HG02571 (cell line): ENCODE data around the gene PRAC1.

Source experiments
- ATAC-seq: cut with Tn5 transposase; IDR thresholded peaks from one replicate; pipeline ENCODE4 v1.9.1; 2021; ENCODE audit warnings: mild to moderate bottlenecking, moderate library complexity; ENCODE audit not compliant: unreplicated experiment

The PRAC1 gene

DNA sequence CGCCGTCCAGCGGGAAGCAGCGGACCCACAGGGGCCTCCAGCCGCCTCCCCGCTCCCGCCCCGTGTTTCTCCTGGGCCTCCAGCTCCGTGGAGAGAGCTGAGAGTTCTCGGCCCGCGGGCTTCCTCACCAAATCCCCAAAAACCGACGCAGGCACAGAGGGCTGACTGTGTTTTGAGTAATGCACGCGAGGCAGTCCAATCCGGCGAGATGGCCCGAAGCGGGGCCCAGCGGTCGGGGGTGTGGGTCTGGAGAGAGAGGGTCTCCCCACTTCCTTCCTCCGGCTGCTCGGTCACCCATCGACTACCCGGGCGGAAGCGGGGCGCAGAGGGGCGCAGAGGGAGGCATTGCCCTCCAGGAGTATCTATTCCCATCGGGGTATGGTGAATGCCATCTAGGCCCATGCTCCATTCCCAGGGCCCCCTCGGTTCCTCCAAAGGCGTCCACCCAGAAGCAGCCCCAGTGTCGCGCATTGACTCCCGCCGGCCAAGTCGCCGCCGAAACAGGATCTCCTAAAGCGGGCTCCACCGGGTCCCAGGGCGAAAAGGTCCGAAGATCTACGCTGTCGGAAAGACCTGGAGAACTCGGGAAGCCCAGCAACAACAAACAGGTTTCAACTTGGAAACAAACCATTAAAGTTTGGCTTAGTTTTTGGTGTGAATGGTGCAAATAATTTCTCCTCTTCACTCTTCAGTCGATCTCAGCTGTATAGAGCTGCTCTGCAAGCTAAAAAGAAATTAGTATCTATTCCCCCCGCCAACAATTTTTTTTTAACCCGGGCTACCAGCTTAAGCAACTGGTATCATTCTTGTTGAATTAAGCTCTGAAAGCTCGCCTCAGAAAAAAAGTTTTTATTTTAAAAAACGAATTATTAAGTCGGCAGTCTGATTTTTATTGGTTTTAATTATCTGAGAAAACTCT is 25.4 kb upstream of the PRAC1 start:
- no peak for ATAC-seq

DNA sequence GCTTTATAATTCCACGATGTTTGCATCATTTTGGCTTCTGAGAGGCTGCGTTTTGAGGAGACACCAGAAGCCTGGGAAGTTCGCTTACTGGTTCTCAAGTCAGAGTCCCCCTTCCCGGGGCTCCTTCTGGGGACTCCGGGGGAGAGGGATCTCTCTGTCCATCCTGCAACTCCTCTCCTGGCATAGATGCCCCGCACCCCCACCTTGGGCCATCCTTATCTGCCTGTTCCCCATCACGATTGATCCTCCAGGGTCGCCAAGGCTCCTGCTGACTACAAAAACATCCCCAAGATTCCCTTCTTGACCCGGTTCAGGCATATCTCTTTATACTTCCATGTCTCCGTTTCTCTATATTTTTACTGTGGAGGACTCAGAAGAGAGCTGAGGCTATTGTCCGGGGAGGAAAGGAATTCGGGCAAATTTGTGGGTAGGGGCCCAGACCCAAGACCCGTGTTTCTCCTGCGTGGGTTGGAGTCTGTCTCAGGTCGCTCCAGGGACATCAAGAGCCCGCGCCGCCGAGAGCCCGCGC is 24.7 kb upstream of the PRAC1 start:
- ATAC-seq, result no peak

DNA sequence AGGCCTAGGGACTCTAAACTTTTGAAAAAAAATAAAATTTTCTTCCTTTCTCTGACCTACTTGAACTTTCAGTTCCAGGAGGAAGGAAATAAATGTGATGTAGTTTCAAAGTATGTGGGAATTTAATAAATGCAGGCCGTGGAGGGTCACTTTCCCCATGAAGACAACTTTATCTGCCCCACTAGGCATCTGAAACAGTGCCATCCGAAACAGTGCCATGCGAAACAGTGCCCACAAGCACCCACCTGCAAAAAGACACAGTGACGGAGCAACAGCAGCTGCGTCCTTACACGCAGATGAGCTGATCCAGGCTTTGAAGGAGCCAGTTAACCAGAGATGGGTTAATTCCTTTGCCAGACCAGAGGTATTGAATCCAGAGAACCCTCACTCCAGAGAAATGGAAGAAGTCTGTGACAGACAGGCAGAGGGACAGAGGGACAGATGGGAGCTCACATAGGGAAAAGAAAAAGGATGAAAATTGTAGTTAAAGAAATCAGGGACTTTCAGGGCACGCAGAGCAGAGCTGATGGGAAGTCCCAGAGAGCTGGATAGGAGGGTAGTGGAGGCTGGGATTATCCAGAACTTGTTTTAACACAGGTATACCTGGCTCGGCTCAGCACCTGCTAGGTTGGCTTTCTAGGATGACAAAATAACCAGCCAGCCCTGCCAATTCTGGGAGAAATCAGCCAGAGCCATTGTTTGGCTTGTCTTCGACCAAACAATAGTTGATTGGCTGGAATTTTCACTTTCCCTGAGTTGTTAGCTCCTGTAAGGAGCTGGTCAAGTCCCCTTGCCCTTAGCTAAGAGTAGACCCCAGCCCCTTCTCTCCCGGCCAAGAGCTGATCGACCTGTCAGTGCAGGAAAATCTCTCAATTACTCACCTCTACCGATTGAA is 23.3 kb upstream of the PRAC1 start:
- ATAC-seq, result no peak

DNA sequence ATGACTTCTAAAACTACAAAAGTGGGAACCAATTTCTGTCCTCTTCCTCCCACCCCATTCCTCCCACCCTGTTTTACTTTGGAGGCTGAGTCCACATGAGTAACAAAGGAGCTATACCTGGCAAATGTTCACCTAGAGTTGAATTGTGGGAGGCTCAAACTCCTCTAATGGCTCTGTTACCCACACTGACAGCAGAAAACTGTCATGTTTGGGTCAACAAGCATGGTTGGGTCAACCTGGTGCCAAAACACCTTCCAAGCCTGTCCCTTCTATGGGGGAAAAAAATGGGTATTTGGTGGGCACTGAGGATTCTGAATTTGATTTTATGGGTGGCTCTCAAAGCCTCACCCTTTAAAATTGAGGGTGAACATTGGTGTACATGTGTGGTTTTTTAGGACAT is 18.2 kb upstream of the PRAC1 start:
- no peak for ATAC-seq

DNA sequence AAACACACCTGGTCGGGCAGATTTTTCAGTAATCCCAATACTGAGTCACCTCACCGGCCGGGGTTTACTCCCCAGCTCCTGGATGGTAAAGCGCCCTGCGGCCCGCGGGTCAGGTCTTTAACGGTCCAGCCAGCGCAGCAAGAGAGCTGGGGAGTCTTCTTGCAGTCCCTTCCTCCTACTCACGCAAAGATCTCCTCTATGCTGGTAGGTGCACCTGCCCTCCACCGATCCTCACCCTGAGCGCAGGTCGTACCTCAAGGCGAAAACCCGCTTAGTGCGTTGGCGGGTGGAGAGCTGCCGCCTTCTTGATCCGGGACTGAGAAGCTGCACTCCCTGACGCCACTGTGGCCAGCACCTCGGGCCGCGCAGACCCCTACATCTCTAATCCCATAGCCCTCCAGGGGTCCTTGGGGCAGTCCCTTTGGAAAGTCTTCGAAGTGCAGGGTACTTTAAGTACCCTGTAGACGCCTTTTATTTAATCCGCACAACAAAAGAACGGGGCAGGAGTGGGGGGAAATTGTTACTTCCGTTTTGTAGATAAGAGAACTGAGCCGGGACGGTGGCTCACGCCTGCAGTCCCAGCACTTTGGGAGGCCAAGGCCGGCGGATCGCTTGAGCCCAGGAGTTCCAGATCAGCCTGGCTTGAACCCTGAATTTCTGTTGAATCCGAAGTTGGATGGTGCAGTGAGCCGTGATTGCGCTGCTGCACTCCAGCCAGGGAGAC is 16.6 kb upstream of the PRAC1 start:
- ATAC-seq, result no peak

DNA sequence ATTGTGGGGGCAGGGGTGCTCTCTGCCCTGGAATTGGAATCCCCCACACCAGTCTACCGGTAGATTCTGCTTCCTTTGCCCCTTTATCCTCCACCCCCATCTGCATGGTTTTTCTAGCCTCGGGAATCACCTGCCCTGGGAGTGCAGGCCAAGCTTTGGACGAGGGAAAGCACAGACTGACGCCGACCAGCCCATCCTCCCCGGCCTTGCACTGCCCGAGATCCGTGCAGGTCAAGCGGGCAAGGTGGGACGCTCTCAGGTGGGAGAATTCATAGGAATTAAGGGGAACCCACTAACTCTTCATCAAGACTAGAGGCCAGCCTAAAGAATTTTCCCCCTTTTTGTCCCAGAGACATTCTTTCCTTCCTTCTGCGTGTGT is 16.1 kb upstream of the PRAC1 start:
- no peak for ATAC-seq

DNA sequence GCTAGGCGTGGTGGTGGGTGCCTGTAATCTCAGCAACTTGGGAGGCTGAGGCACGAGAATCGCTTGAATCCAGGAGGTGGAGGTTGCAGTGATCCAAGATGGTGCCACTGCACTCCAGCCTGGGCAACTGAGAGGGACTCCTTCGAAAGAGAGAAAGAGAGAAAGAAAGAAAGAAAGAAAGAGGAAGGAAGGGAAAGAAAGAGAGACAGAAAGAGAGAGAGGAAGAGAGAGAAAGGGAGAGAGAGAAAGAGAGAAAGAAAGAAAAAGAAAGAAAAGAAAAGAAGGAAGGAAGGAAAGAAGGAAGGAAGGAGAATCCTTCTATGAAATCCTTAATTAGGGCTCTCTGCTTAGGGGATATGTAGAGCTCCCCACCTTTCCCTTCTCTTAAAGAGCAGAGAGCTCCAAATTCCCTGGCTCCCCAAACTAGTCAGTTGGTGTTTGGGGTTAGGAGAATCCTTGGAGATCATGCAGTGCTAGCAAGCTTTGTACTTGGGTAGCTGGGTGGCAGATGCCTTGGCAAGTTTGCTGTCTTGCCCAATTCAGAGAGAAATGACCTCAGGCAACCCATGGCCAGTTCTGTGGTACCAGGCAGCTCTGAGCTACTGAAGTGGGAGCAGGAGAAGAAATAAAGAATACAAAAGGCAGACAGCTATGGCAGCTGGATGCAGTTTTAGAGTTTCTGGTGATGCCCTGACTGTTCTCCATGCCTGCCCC is 15.2 kb upstream of the PRAC1 start:
- no peak for ATAC-seq

DNA sequence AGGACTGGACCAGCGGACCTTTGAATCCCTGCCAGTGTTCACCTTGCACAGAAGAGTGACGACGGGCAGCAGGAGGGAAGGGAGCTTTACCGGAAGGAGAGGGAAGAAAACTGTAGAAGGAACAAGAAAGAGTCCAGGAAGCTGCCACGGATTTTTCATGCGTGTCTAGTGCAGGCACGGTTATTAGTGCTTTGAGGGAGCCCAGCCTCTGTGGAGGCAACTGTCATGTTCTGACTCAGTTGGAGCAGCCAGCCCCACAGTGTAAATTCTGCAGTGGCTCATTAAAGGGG is 12.7 kb upstream of the PRAC1 start:
- ATAC-seq, result no peak

DNA sequence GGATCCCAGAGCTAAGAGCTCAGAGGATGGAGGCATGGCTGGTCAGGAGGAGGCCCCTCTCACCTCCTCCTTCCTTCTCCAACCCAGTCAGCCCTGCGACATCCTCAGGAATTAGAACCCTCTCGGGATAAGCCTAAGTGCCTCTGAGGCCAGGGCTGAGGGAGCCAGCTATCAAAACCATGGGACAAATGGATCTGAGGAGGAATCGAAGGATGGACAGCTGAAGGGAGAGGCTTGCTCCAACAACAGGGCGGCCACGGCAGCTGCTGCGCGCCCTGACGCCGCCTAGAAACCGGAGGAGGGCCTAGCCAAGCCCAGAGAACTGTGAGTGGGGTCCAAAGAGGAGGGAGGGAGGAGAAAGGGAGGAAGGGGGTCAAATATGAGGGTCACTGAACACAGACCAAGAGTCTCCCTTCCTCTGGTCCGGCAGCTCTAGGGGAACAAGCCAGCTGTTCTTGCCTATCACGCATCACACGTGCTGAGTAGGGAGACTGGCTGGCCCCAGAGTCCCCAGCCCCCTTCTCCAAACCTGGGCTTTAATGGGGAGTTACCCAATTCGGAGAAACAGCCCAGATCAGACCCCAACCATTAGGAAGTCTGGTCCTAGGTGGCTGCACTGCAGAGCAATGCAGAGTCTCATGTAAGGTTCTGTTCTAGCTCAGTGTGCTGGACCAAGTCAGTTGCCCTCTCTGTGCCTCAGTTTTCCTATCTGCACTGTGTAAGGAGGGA is 12.2 kb upstream of the PRAC1 start:
- no peak for ATAC-seq

DNA sequence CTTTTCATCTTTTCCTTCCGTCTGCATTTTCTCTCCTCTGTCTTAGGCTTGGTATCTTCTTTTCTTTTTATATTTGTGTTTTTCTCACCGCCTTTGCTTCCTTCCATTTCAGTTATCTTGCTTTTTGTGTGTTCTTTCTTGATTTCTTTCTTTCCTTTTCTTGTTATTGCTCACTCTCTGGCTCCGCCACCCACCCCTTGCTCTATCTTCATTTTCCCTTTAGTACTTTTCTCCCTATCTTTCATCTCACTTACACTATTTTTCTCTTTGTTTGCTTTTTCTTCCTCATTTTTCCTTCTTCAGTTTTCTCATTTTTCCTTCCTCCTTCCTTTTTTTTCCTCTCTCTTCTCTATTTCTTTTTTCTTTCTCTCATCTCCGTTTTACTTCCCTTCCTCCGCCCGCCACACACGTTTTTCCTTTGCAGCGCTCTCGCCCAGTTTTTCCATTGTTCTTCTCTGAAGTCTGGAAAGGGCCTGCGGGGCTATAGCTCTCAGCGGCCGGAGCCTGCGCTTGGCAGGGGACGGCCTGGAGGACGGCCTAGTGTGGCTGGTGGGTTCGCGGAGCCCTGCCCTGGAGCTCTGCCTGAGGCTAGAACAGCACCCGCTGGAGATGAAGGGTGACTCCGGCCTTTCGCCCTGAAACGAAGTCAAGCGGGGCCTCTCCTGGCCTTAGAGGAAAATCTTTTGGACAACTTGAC is 11.5 kb upstream of the PRAC1 start:
- no peak for ATAC-seq

DNA sequence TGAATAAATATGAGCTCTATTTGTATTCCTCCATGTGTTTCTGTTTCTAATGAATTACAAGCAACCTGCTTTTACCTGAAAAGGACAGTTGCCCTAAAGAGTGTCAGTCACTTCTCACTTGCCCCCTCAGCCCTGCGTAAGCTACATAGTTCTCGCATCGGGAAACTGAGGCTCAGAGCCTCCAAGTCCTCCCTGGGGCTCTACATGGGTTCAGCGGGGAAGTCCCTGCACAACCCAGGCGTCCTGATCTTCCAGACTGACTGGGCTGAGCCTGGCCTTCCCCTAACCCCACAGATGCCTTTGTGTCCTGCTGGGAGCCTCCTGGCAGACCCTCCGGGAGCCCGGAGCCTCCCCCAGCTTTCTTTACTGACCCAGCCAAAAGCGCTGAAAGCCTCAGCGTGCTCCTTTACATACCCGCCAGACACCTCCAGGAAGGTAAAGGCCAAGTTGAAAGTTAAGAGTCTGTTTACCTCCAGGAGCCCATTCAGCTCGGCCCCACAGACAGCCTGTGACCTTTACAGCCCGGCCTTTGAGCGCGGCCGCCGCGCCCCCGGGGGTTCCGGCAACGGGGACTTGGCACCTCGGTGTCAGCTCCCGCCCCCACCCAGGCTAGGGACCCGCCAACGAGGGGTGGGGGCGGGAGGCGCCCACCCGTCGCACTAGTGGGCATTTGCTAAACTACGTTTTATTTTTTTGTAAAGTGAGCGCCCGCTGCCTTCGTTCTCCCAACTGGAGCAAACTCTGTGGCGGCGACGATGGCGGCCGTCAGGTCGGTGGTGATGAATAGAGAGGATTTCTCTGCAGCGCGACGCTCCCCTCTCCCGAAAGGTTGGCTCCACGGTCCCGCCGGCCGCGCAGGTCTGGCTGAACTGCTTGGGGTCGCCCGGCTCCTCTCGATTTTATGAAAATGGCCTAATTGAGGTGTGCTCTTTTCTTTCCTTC is 10.6 kb upstream of the PRAC1 start:
- ATAC-seq, result no peak

DNA sequence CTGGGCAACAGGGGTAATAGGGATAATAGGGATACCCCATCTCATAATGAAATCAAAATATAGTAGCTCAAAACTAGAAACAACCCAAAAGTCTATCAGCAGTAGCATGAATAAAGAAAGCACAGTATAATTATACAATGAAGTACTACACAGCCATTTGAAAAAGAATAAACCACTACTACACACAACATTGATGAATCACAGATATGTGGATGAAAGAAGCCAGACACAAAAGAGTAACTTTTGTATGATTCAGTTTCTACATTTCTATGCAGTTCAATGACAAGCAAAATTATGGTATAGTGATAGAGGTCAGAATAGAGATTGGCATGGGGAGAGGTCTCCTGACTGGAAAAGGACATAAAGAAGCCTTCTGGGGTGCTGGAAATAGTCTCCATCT is 9.0 kb upstream of the PRAC1 start:
- no peak for ATAC-seq

DNA sequence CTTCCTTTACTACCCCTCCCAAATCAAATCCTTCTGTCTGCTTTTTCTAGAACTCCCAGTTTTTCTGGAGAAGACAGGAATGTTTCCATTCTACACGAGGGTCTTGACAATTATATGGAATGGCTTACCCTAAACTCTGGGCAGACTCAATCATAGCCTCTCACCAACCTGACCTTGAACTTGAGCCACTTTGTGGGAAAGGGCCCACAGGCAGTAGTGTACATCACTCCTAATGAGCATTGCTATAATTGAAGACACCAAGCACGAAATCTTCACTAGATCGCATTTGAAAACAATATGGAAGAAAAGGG is 7.9 kb upstream of the PRAC1 start:
- no peak for ATAC-seq

DNA sequence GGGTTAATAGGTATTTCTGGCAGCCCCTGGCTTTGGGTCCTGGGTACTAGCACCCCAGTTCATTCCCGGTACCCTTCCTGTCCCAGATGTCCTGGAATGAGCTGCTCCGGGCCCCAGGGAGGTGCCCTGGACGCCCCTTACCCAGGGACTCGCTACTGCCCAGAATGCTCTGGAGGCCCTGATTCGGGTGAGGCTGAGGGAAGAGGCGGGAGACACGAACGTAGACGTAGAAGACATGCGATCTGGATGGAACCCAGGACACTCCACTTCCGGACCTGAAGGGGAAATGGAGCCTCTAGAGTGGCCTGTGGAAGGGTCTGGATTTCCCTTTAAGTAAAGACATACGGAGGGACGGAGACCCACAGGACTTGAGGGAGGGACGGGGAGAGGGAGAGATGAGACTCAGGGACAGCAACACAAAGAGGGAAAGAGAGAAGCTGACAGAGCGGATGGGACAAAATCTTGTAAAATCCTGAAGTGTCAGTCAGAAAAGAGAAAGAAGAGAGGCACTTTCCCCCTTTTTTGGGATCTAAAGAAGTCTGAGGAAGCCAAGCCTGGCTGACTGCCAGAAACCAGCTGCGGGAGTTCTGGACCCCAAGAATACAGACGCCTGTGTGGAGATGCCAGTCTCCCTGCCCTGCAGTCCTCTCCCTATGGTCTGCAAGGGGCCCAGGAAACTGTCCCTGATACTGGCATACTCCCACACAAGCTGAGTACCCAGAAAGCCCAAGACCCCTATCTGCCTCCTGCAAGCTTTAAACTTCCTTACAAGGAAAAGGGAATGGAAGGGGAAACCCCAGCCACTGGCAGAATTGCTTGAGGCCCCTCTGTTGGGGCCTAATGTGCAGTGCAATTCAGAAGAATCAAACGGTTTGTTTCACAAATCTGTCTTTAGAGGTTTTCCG is 7.3 kb upstream of the PRAC1 start:
- ATAC-seq, result no peak

DNA sequence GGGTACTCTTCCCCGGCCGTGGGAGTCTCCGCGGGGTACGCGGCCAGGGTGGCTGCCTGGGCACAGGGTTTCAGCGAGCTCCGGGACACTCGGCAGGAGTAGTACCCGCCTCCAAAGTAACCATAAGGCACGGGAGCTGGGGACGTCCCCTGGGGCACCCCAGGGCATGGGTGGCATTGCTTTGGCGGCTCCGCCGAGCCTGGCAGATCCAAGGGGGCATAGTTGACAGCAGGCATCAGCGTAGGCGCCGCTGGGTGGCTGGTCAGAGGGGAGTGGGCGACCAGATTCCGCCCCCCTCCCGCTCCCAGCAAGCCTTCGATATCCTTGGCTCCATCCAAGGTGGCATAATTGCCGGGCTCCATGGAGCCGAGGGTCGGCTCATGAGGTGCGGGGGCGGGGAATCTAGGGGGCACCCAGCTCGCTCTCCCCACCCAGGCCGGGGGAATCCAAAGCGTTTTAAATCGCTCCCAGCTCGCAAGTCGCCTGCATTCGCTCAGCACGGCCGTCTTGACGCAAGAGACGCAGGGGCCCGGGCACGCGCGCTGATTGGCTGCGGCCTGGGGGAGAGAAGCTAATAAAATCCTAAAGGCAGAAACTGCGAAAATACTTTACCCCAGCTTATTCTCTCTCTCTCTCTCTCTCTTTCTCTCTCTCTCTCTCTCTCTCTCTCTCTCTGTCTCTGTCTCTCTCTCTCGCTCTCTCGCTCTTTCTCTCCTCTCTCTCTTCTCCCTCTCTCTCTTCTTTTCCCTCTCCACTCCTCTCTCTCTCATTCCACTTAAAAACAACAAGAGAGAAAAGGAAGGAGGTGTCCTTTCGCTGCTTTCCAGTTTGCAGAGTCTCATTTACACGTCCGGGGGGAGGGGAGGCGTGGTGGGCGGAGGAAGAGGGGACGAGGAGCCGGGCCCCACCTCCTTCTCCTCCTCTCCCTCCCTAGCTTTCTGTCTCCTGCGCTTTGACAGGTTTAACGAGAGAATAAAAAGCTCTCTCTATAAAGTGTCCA is 6.2 kb upstream of the PRAC1 start, which contains the start of gene HOXB13:
TSS of gene HOXB13 (minus strand) at position 519 of the 1,000 bp plus-strand sequence. CDS start at position 362, 157 bp downstream.
- no peak for ATAC-seq
